Skeletal muscle tissue (tissue), 4 donors: ENCODE measurements around the gene COMT. TPM values are rescaled to one million over a fixed set of nuclear protein-coding genes. Genes with fewer than 3 reads are reported as not detected.

Source experiments
- H3K27ac ChIP-seq: one replicate; pipeline ENCODE4 v1.7.0; 2013; ENCODE audit warnings: mild to moderate bottlenecking, low read depth, low read length, inconsistent platforms
- H3K27me3 ChIP-seq, 3 donors: one replicate each; pipeline ENCODE4 v1.7.0; 2013; ENCODE audit warnings: low read length in 3 of 3; ENCODE audit not compliant: control insufficient read depth in 3 of 3, insufficient read depth in 3 of 3
- H3K36me3 ChIP-seq, 3 donors: one replicate each; pipeline ENCODE4 v1.7.0; 2013; ENCODE audit warnings: low read length in 3 of 3; ENCODE audit not compliant: control insufficient read depth in 3 of 3, insufficient read depth in 3 of 3
- H3K4me1 ChIP-seq, 3 donors: one replicate each; pipeline ENCODE4 v1.7.0; 2013; ENCODE audit warnings: low read length in 3 of 3, mild to moderate bottlenecking in 3 of 3; ENCODE audit not compliant: control insufficient read depth in 3 of 3, insufficient read depth in 3 of 3
- H3K4me3 ChIP-seq, 3 donors: one replicate each; pipeline ENCODE4 v1.7.0; 2013; ENCODE audit warnings: low read length in 3 of 3
- H3K9ac ChIP-seq, 3 donors: one replicate each; pipeline ENCODE4 v1.7.0; 2013; ENCODE audit warnings: low read length in 3 of 3, mild to moderate bottlenecking in 3 of 3, moderate library complexity in 2 of 3, low read depth in 1 of 3
- H3K9me3 ChIP-seq, 3 donors: one replicate each; pipeline ENCODE4 v1.7.0; 2013; ENCODE audit warnings: low read length in 3 of 3; ENCODE audit not compliant: control insufficient read depth in 3 of 3
- total RNA-seq: library from RNA; depleted of rRNA; stranded (reverse); fragments of >200 nt; gene quantifications from one replicate; pipeline ENCODE4 v1.2.3, GENCODE V29; 2014
- donor health status: Osteomylitis.

The COMT gene
- total RNA-seq, 1 donor from 2014 or later = 25.6 TPM

DNA sequence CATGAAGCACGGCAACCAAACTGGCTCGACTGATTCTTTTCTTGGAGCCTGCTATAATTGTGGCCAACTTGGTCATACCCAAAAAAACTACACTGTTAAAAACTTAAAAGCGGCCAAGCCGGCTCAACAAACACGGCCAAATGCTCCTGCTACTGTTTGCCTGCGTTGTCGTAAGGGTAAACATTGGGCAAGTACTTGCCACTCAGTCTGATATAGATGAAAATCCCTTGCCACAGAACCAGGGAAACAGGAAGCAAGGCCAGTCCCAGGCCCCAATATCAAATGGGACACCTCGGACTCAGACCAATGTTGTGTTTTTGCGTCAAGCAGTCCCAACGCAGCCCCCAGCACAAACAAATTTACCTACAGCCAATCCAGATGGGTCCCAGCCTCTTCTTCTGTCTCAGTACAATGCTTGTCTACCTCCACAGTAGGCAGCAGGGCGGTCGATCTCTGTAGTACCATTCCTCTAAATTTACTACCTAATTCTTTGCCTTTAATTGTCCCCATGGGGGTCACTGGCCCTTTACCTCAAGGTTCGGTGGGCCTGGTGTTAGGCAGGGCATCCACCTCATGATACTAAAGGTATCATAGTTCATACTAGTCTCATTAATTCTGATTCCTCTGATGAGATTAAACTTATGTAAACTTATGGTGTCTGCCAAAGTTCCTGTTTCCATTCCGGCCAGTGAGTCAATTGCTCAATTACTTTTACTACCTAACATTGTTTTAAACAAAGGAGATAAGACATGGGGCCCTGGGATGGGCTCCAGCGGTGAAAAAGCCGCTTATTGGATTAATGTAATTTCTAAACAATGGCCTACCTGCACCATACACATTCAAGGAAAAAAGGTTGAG lies 3.7 kb upstream of the COMT start:
- no peaks in the 10 kb centered on the region for H3K36me3 ChIP-seq
- no peaks in the 10 kb centered on the region for H3K9me3 ChIP-seq
- H3K4me1 ChIP-seq = peaks cover 13 to 28% (median 19%) of the 10 kb centered on the region in 3 donors
- H3K27me3 ChIP-seq = no peaks in the 10 kb centered on the region
- H3K27ac ChIP-seq = no peak overlapping the region
- H3K9ac ChIP-seq = no peak overlapping the region
- no peak overlapping the region for H3K4me3 ChIP-seq

DNA sequence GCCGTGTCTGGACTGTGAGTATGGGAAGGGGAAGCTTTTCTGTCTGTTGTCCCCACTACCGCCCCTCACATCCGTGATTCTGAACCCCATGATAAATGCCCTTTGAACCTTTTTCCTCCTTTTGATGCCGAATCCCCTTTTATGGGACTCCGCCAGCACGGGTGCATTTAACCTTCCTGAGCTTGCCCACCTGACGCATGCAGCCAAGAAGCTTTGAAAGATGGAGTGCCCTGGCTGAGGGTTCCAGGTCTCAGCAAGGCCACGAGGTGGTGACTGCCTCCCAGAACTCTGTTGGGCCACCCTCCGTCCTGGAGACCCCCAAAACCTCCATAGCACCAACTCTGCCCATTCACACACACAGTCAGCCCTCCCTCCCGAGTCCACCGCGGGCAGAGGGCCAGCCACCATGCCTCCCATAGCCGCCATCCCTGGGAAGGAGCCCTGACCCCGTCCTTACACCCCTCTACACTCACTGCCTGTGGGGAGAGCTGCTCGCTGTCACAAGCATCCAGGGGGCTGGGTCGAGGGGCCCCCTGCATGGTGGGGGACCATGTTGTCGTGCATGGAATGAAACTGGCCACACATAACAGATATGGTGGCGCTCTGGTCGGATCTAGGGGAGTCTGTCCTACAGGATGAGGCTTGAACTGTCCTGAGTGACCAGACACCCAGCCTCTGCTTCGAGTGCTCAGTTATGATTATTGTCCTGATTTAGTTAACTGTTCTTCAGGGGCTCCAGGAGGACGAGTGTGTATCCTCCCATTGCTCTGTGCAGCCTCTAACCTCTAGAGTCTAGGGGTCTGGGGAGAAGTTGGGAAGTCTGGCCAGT lies 822 bp upstream of the COMT start:
- no peaks in the 10 kb centered on the region for H3K36me3 ChIP-seq
- H3K27ac ChIP-seq = peak overlapping the region; percentile 94
- peak overlapping the region; percentile 91 to 95 (median 91) for H3K4me3 ChIP-seq
- H3K4me1 ChIP-seq = peaks cover 25 to 35% (median 33%) of the 10 kb centered on the region in 3 donors
- H3K27me3 ChIP-seq = no peaks in the 10 kb centered on the region
- peak overlapping the region; percentile 76 to 97 (median 95) for H3K9ac ChIP-seq
- no peaks in the 10 kb centered on the region for H3K9me3 ChIP-seq

DNA sequence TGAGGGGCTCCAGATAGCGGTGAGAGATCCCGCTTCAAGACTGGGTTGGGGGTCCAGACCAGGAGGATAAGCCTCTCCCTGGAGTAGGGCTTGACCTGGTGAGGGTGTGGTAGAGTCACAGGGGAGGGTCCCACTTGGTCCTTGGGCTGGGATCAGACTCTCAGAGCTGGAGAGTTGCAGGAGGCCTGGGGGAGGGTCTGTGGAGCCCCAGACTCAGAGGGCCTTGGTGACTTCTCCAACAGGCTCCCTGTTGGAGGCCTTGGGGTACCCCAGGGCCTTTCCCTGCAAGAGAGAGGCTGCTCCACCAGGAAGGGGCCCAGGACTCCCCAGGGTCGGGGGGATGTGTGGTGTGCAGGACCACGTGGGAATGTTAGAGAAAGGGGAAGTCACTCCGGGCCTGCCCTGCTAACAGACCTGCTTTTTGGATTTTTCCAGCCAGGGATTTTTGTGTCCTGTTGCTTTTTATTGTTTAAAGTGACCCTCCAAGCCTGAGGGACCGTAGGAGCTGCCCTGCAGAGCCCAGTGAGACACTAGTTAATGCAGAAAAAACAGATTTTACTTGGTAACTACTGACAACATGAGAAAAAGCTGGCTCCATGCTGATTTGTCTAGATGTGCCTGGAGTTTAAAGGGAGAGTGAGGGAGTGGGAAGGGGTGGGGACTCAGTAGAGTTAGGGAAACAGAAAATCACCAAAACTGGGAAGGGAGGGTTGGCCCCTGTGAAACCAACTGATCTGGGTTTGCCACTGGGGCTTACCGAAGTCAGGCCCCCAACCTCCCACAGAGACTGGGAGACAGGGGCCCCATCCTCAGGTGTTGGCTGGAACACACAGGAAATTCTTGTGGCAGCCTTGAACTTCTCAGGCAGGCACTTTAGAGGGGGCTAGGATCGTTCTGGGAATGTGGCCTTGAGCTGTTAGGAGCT lies 847 bp downstream of the COMT start:
- no peaks in the 10 kb centered on the region for H3K9me3 ChIP-seq
- no peaks in the 10 kb centered on the region for H3K27me3 ChIP-seq
- H3K27ac ChIP-seq = peak overlapping the region; percentile 94
- peaks cover 27 to 45% (median 42%) of the 10 kb centered on the region in 3 donors for H3K4me1 ChIP-seq
- peak overlapping the region; percentile 91 to 96 (median 95) for H3K4me3 ChIP-seq
- no peaks in the 10 kb centered on the region for H3K36me3 ChIP-seq
- H3K9ac ChIP-seq = peak overlapping the region; percentile 96 to 97 (median 97)

DNA sequence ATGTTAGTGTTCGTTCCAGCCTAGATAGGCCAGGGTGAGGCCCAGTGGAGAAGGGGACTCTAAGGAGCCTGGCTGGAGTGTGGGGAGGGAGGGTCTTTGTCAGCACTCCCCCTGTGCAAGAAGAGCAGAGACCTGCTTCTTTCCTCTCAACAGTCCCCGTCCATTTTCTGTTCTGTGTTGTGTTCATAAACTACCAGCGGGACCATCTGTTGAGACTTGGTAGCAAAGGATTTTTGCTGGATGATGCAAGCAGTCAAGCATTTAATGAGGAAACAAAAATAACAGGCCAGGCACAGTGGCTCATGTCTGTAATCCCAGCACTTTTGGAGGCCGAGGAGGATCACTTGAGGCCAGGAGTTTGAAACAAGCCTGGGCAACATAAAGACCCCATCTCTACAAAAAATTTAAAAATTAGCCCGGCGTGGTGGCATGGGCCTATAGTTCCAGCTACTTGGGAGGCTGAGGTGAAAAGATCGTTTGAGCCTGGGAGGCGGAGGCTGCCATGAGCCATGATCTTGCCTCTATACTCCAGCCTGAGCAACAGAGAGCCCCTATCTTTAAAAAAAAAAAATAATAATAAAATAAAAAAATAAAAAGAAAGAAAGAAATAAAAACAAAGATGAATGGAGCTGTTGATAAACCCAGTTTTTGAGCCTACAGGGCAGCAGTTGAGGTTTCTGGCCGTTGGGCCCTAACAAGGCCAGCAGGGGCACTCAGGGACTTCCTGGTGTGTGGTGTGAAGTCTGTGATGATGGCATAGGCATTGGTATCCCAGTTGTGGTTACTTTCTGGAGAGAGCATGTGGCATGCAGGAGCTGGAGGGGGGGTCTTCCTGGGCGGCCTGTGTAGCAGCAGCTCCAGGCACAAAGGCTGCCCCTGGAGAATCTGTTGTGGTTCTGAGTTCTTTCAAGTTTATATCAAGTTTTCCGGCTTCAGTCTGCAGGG lies 1.8 kb downstream of the COMT start:
- Histone ChIP-seq H3K9ac (peak overlapping the region; percentile 96 to 97 (median 97)), H3K4me3 (peak overlapping the region; percentile 91 to 96 (median 95)), H3K4me1 (peaks cover 29 to 52% (median 47%) of the 10 kb centered on the region in 3 donors)

DNA sequence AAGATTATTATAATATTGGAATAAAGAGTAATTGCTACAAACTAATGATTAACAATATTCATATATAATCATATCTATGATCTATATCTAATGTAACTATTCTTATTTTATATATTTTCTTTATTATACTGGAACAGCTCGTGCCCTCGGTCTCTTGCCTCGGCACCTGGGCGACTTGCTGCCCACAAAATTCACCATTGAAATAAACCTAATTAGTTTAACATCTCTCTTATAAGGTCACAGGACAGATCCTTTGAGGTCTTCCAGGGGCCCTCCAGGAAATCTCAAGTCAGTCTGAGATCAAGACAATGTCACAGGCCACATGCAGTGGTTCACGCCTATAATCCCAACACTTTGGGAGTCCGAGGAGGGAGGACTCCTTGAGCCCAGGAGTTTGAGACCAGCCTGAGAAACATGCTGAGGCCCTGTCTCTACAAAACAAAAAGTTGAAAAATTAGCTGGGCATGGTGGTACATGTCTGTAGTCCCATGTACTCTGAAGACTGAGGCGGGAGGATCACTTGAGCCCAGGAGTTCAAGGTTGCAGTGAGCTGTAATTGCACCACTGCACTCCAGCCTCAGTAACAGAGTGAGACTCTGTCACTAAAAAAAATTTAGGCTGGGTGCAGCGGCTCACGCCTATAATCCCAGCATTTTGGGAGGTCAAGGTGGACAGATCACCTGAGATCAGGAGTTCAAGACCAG lies 6.6 kb downstream of the COMT start:
- H3K9me3 ChIP-seq = no peaks in the 10 kb centered on the region
- peaks cover 20 to 35% (median 32%) of the 10 kb centered on the region in 3 donors for H3K4me1 ChIP-seq
- peak overlapping the region; percentile 44 for H3K27ac ChIP-seq
- no peaks in the 10 kb centered on the region for H3K36me3 ChIP-seq
- no peak overlapping the region for H3K4me3 ChIP-seq
- peak overlapping the region in 1 of 3 donors; percentile 41 for H3K9ac ChIP-seq
- H3K27me3 ChIP-seq = no peaks in the 10 kb centered on the region

More for the DNA sequence above, 1.8 kb downstream of the COMT start:
- H3K9me3 ChIP-seq = no peaks in the 10 kb centered on the region
- H3K27ac ChIP-seq = peak overlapping the region; percentile 94
- no peaks in the 10 kb centered on the region for H3K27me3 ChIP-seq
- H3K36me3 ChIP-seq = no peaks in the 10 kb centered on the region

DNA sequence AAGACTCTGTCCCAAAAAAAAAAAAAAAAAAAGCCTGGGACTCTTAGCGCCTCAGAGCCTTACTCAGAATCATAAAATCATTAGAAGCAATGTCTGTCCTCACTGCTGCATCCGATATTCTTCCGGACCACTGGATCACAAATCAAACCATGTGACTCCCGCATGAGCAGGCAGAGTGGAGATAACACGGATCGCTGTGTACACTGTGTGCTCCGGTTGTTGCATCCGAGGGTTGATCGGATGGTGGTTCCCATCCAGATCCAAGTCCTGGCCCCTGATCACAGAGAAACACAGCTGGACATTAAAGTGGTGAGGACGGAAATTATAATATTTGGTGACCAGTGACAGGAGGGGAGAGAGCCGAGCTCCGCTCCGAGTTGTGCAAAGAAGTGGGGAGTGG lies 9.8 kb downstream of the COMT start:
- no peak overlapping the region for H3K4me3 ChIP-seq
- no peaks in the 10 kb centered on the region for H3K36me3 ChIP-seq
- H3K27me3 ChIP-seq = no peaks in the 10 kb centered on the region
- no peak overlapping the region for H3K9ac ChIP-seq
- no peaks in the 10 kb centered on the region for H3K9me3 ChIP-seq
- H3K4me1 ChIP-seq = peaks cover 26 to 39% (median 35%) of the 10 kb centered on the region in 3 donors
- H3K27ac ChIP-seq = no peak overlapping the region

DNA sequence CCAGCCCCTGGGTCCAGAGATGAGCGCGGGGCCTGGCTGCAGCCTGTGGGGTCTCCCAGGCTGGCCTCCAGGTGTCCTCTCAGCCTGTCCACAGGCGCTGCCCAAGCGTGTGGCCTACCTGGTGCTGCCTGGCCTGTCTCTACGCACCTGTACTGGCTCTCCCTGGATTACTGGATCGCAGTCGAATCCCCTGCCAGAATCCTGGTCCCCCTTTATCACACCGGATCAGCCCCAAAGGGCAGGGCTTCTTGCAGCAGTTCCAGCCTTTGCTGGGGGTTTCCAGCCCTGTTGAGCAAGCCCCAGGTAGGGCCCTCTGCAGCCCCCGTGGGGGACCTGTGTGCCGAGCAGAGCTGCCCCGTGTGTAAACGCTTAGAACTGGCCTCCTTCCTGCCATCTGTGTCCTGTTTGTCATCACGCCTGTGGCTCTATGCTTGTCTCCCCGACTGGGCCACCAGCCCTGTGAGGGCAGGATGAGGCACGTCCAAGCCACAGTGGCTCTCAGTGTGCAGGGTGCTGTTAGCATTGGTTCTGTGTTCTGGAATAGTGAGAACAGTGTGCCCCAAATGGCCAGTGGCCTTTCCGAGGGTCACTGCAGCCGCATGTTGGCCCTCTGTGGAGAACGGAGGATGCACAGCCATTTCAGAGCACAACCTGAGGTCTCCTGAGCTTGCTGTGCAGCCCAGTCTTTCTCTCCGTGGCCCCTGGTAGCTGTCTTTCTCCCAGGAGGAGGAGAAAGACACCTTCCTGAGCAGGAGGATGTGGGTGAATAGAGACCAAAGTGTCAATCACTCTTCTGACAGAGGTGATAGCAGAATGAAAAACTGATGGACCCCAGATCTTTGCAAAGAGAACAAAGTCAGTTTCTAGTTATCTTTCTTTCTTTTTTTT lies 13.9 kb downstream of the COMT start:
- H3K9ac ChIP-seq = peak overlapping the region in 1 of 3 donors; percentile 64
- no peak overlapping the region for H3K27ac ChIP-seq
- H3K9me3 ChIP-seq = no peaks in the 10 kb centered on the region
- H3K4me1 ChIP-seq = peaks cover 25 to 37% (median 30%) of the 10 kb centered on the region in 3 donors
- no peaks in the 10 kb centered on the region for H3K36me3 ChIP-seq
- H3K27me3 ChIP-seq = no peaks in the 10 kb centered on the region
- no peak overlapping the region for H3K4me3 ChIP-seq

DNA sequence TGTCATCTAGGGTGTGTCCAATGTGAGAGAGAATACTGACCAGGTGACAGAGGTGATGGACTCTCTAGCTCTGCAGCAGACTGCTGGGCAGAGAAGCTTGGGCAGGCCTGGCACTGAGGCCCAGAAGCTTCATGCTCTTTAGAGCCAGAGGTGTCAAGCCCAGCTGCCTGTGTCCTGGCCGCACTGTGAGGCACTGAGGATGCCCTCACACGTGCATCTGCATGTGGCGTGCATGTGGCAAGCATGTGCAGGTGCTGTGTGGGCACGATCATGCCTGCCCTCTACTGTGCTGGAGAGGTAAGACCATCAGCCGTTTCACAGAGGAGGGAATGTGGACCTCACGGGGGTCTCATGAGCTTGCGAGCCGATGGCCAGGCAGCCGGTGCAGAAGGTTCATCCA lies 15.9 kb downstream of the COMT start:
- H3K4me1 ChIP-seq = peaks cover 41 to 57% (median 46%) of the 10 kb centered on the region in 3 donors
- H3K36me3 ChIP-seq = peaks cover 0 to 4% (median 0%) of the 10 kb centered on the region in 3 donors

More for the DNA sequence above, 15.9 kb downstream of the COMT start:
- no peaks in the 10 kb centered on the region for H3K9me3 ChIP-seq
- no peak overlapping the region for H3K27ac ChIP-seq
- H3K4me3 ChIP-seq = no peak overlapping the region
- no peak overlapping the region for H3K9ac ChIP-seq
- H3K27me3 ChIP-seq = no peaks in the 10 kb centered on the region
